ENCODE data around the gene PIP5KL1. TPM values are rescaled to one million over a fixed set of nuclear protein-coding genes. Genes with fewer than 3 reads are reported as not detected.

PIP5KL1 gene
- total and polyA plus RNA-seq, 2 of the 8 experiments (the other 6 are each of a cell fraction or from before 2014, with no cell fraction given) = 13.4 to 15.4 TPM

- H3K4me2 ChIP-seq (ENCODE audit: insufficient read depth in 1 of 2, low read depth in 2 of 2, low read length in 2 of 2) = peak overlapping the region; percentile 76 to 96
- peak overlapping the region; percentile 44; the same call in 1 of the 2 replicates for H2BK5ac ChIP-seq (ENCODE audit: low read depth, low read length)
- peak overlapping the region; percentile 61; the same call in 1 of the 2 replicates for H2AFZ ChIP-seq (ENCODE audit: low read length)
- WGBS, 2 experiments (ENCODE audit: extremely low coverage in 1 of 2, insufficient coverage in 1 of 2, insufficient read length in 1 of 2, insufficient replicate concordance in 2 of 2, low coverage in 1 of 2, low lambda C conversion rate in 2 of 2, missing lambda C conversion rate in 1 of 2) = 1% methylated on average over 43 of the region's 56 CpGs; no CpG with 5 or more reads in 1 of the 2 experiments
- ChIA-PET CTCF (ENCODE audit: partially characterized antibody) (interaction anchor here (0.6 to 8.1 kb wide), 4 partner anchors 15 to 1897 kb away, joined by 3 to 68 read pairs (median 6); no protein-coding TSS in a partner anchor), POLR2A (ENCODE audit: partially characterized antibody) (interaction anchor here (1.0 to 1.6 kb wide), 2 partner anchors 8 to 10 kb away, joined by 3 to 5 read pairs; no protein-coding TSS in a partner anchor)
- 0 out of 2 replicates have a peak overlapping the region, but pooled peaks have one; percentile 68 for H2BK12ac ChIP-seq (ENCODE audit: low read depth, low read length)
- H4K5ac ChIP-seq (ENCODE audit: insufficient read length, low read depth, low read length) = no peak overlapping the region
- DNase-seq (ENCODE audit: low read depth in 1 of 2, low spot score in 2 of 2) (peak; percentile 84 to 88), FAIRE-seq (no peak)
- H3K4me1 ChIP-seq (replicated peaks in 1 of 4; ENCODE audit: control insufficient read depth in 3 of 4, insufficient read depth in 4 of 4, low read length in 3 of 4) = peaks cover 13 to 24% (median 20%) of the 10 kb centered on the region in 4 experiments
- no peak overlapping the region for H3K4ac ChIP-seq (replicated peaks; ENCODE audit: insufficient read length, low read depth, low read length)
- H3K79me2 ChIP-seq (ENCODE audit: control insufficient read depth in 1 of 2, insufficient read depth in 2 of 2, low read length in 2 of 2) = no peaks in the 10 kb centered on the region
- H3K36me3 ChIP-seq (ENCODE audit: control insufficient read depth in 2 of 4, insufficient read depth in 4 of 4, low read length in 3 of 4) = no peaks in the 10 kb centered on the region
- H2AK5ac ChIP-seq (ENCODE audit: low read depth, low read length) = no peak overlapping the region
- peak overlapping the region in 3 of 4 experiments; percentile 38 to 50 (median 46); a peak in 5 of 7 replicates for H3K9ac ChIP-seq (replicated peaks in 1 of 4; ENCODE audit: extremely low read depth in 1 of 4, low read depth in 3 of 4, low read length in 3 of 4)
- H4K8ac ChIP-seq (ENCODE audit: extremely low read depth, insufficient read depth, low read length) = peak overlapping the region; percentile 72; the same call in 1 of the 2 replicates
- H3K23me2 ChIP-seq (ENCODE audit: low read depth, low read length) = peaks cover 20% of the 10 kb centered on the region; the same call in 1 of the 2 replicates
- no peak overlapping the region for H2BK120ac ChIP-seq (replicated peaks; ENCODE audit: low read depth, low read length)
- no peaks in the 10 kb centered on the region for H3K79me1 ChIP-seq (ENCODE audit: low read depth, low read length)
- H3K4me3 ChIP-seq (ENCODE audit: extremely low read depth in 1 of 4, insufficient read depth in 2 of 4, low read depth in 3 of 4, low read length in 4 of 4) = peak overlapping the region; percentile 41 to 81 (median 72)
- peaks cover 0 to 3% of the 10 kb centered on the region in 2 experiments for H4K20me1 ChIP-seq (replicated peaks in 1 of 2; ENCODE audit: control insufficient read depth in 1 of 2, insufficient read depth in 2 of 2, low read length in 2 of 2)
- peak overlapping the region; percentile 0 for H3K56ac ChIP-seq (replicated peaks; ENCODE audit: insufficient read length, low read depth, low read length)
- H3K18ac ChIP-seq (ENCODE audit: extremely low read depth, low read length) = peak overlapping the region; percentile 78
- no peaks in the 10 kb centered on the region for H3K9me3 ChIP-seq (ENCODE audit: insufficient read depth in 2 of 2, low read depth in 1 of 2, low read length in 1 of 2)
- no peak overlapping the region for H2BK20ac ChIP-seq (ENCODE audit: low read length)
- H3K14ac ChIP-seq (ENCODE audit: insufficient read length) = no peak overlapping the region
- H3K23ac ChIP-seq (ENCODE audit: insufficient read length) = no peak overlapping the region
- no peak overlapping the region for H4K91ac ChIP-seq (replicated peaks; ENCODE audit: insufficient read length, low read length)
- H3K27me3 ChIP-seq (replicated peaks in 1 of 4; ENCODE audit: control insufficient read depth in 3 of 4, extremely low read depth in 1 of 4, insufficient read depth in 3 of 4, low read length in 3 of 4) = peaks cover 0 to 18% (median 16%) of the 10 kb centered on the region in 4 experiments; a peak in 6 of 7 replicates
- H3K27ac ChIP-seq (ENCODE audit: low read depth, low read length) = no peak overlapping the region
- no peak overlapping the region for H2BK15ac ChIP-seq (ENCODE audit: low read length)
- TF ChIP-seq TAF1 (IDR thresholded peaks at IDR 0.05; ENCODE audit: low read depth, low read length) = 0 out of 2 replicates have a peak, but pooled peaks have one; percentile 44
- TF ChIP-seq CTBP2 (IDR thresholded peaks at IDR 0.05; ENCODE audit: borderline replicate concordance, insufficient read depth, insufficient read length, low read length) = no peak
- TF ChIP-seq, protein P1, sequence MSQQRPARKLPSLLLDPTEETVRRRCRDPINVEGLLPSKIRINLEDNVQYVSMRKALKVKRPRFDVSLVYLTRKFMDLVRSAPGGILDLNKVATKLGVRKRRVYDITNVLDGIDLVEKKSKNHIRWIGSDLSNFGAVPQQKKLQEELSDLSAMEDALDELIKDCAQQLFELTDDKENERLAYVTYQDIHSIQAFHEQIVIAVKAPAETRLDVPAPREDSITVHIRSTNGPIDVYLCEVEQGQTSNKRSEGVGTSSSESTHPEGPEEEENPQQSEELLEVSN (IDR thresholded peaks at IDR 0.05) = peak; percentile 81; the same call in 1 of the 2 replicates
- TF ChIP-seq HDAC2 (IDR thresholded peaks at IDR 0.05; ENCODE audit: borderline replicate concordance in 1 of 2, low read depth in 2 of 2, low read length in 2 of 2) = peak in 1 of 2 experiments; percentile 14; a peak in 1 of 4 replicates
- peak; percentile 28; the same call in 1 of the 2 replicates for TF ChIP-seq PHF8 (conservative IDR thresholded peaks at IDR 0.05; ENCODE audit: low read depth, low read length)
- 0 out of 2 replicates have a peak, but pooled peaks have one; percentile 79 for TF ChIP-seq CREB1 (IDR thresholded peaks at IDR 0.05)
- peak; percentile 66 for TF ChIP-seq MAX (IDR thresholded peaks at IDR 0.05)
- no peak for TF ChIP-seq POU5F1 (IDR thresholded peaks at IDR 0.05; ENCODE audit: low read depth, low read length)
- TF ChIP-seq KDM4A (IDR thresholded peaks at IDR 0.05; ENCODE audit: low read depth, low read length, severe bottlenecking) = peak; percentile 69
Observed at GRCh38 chr9:127927201-127927987, 3.2 kb downstream of the PIP5KL1 start.
